HFFc6 (cell line): ENCODE data around the gene LILRA6. TPM values are rescaled to one million over a fixed set of nuclear protein-coding genes. Genes with fewer than 3 reads are reported as not detected.

Experiments used
- DNase-seq: peaks from one replicate; pipeline ENCODE4 v3.0.0-alpha.2; 2018
- H3K27ac Mint-ChIP-seq: 2 replicates; pipeline ENCODE4 v1.8.0; 2020; ENCODE audit warnings: mild to moderate bottlenecking, mixed read lengths
- H3K27me3 Mint-ChIP-seq: 2 replicates; pipeline ENCODE4 v1.8.0; 2021; ENCODE audit warnings: mild to moderate bottlenecking, moderate library complexity, mixed read lengths; ENCODE audit not compliant: insufficient read depth
- H3K36me3 Mint-ChIP-seq: 2 replicates; pipeline ENCODE4 v1.8.0; 2021; ENCODE audit warnings: low read depth, mixed read lengths
- H3K4me1 Mint-ChIP-seq: 2 replicates; pipeline ENCODE4 v1.8.0; 2020; ENCODE audit warnings: low read depth, mixed read lengths
- H3K4me3 Mint-ChIP-seq: 2 replicates; pipeline ENCODE4 v1.8.0; 2020; ENCODE audit warnings: mild to moderate bottlenecking, moderate library complexity, mixed read lengths
- H3K9me3 Mint-ChIP-seq: 2 replicates; pipeline ENCODE4 v1.8.0; 2020; ENCODE audit warnings: mild to moderate bottlenecking, mixed read lengths
- total RNA-seq, 6 experiments: library from RNA; stranded (reverse); fragmentation: NEBNext Ultra II Directional; extraction: Animal tissue kit (Norgen Biotek cat#: 25700); gene quantifications; 2 replicates in 1 of 6; 3 replicates in 5 of 6; pipeline ENCODE4 v1.2.3, GENCODE V29; 2021
- TF ChIP-seq, protein P1 (sequence below): fragments of 200-600 bp; sonication (generic); IDR thresholded peaks from 2 replicates; pipeline ENCODE4 v1.5.0; 2021; ENCODE audit warnings: antibody characterized with exemption, mild to moderate bottlenecking

Gene LILRA6
- total RNA-seq, 6 experiments from 2014 or later, result not detected

DNA sequence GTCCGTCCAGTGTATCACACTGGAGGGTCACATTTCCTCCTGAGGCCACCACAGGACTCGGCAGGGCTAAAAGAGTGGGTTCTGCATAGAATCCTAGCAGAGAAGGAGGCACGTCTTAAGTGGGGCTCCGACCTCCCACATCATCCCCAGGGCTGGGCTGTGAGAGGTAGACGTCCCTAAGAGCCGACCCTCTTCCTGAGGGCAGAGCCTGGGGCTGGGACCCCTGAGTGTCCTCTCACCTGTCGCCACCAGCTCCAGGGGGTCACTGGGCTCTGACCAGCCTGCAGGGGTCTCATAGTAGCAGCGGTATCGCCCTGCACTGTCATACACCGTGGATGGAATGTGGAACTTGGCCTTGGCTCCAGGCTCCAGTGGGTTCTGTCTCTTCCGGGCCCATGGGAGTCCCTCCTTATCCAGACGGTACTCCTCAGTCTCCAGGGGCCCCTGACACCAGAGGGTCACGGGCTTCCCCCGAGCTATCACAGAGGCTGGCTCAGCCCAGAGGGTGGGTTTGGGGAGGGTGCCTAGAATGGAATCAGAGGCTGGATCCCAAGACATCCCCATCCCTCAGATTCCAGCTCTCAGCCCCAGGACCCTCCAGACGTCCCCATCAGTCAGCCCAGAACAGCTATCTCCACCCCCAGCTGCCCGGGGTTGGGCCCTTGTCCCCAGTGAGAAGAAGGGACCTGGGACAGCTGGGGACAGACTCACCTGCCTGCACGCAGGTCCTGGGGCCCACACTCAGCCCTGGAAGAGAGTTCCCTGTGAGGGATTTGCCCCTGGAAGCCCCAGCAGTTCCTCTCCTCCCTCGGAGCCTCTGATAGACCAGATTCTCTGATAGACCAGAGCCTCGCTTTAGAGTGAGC is 13.9 kb upstream of the LILRA6 start:
- DNase-seq, result no peak

DNA sequence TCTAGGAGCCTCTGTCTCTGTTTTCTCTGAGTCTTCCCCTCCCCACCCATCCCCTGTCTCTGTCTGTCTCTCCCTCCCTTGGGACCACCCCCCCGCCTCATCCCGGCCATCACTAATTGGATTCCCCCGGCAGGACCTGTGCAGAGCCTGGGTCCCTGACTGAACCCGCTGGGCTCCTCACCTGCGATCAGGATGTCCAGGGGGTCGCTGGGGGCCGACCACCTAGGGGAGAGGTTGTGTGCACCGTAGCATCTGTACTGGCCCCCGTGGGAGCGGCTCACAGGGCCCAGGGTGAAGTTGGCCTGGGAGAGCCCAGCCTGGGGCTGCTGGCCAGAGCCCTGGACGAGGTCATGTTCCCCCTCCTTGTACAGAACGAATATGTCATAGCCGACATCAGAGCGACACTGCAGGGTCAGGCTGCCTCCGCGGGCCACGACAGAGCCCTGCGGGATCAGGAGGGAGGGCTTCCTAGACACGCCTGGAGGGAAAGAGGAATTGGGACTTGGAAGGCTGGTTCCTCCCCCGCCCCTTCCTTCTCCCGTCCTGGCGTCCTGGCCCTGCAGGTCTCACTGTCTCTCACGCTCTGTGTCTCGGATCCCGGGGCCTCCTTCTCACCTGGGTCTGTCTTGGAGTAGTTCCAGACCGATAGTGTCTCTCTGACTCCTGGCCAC is 12.7 kb upstream of the LILRA6 start:
- H3K4me3 Mint-ChIP-seq, result no peak overlapping the region
- no peaks in the 10 kb centered on the region for H3K36me3 Mint-ChIP-seq
- no peak for DNase-seq
- H3K4me1 Mint-ChIP-seq, result no peaks in the 10 kb centered on the region
- TF ChIP-seq, protein P1, sequence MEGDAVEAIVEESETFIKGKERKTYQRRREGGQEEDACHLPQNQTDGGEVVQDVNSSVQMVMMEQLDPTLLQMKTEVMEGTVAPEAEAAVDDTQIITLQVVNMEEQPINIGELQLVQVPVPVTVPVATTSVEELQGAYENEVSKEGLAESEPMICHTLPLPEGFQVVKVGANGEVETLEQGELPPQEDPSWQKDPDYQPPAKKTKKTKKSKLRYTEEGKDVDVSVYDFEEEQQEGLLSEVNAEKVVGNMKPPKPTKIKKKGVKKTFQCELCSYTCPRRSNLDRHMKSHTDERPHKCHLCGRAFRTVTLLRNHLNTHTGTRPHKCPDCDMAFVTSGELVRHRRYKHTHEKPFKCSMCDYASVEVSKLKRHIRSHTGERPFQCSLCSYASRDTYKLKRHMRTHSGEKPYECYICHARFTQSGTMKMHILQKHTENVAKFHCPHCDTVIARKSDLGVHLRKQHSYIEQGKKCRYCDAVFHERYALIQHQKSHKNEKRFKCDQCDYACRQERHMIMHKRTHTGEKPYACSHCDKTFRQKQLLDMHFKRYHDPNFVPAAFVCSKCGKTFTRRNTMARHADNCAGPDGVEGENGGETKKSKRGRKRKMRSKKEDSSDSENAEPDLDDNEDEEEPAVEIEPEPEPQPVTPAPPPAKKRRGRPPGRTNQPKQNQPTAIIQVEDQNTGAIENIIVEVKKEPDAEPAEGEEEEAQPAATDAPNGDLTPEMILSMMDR, result no peak
- no peaks in the 10 kb centered on the region for H3K9me3 Mint-ChIP-seq
- no peak overlapping the region for H3K27ac Mint-ChIP-seq
- H3K27me3 Mint-ChIP-seq, result peaks cover 57% of the 10 kb centered on the region

More for the DNA sequence above, 13.9 kb upstream of the LILRA6 start:
- H3K27me3 Mint-ChIP-seq, result peaks cover 53% of the 10 kb centered on the region
- TF ChIP-seq, protein P1, result no peak
- H3K27ac Mint-ChIP-seq, result no peak overlapping the region
- no peaks in the 10 kb centered on the region for H3K36me3 Mint-ChIP-seq
- no peak overlapping the region for H3K4me3 Mint-ChIP-seq
- H3K9me3 Mint-ChIP-seq, result no peaks in the 10 kb centered on the region
- no peaks in the 10 kb centered on the region for H3K4me1 Mint-ChIP-seq

DNA sequence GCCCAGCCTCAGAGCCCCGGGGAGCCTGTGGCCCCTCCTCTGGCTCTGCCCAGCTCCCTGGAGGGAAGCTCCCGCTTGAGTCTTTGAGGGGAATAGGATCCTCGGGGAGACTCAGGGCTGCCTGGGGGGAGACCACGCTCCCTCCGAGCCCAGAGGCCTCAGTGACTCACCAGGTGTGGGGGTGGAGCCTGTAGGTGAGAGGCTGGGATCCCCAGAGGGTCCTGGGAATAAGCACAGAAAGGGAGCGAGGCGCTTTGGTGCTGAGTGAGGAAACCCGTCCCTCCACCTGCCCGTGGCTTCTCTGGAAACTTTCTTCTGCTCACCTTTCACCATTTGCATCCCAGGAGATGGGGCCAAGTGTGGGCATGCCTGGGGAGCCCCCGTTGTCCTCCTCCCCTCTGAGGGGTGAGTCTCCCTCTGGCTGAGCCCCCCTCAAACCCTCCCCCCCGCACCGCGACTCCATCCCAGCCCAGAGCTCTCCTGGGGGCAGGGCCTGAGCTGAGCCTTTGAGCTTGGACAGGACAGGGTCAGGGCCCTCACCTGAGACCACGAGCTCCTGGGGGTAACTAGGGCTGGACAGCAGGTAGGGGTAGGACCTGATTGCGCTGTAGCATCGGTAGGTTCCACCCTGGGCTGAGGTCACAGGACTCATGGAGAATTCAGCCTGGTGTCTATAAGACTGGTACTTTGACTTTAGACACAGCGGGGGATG is 11.8 kb upstream of the LILRA6 start:
- Mint-ChIP-seq H3K36me3 (no peaks in the 10 kb centered on the region), H3K4me3 (no peak overlapping the region), H3K9me3 (no peaks in the 10 kb centered on the region), H3K27me3 (peaks cover 55% of the 10 kb centered on the region), H3K4me1 (no peaks in the 10 kb centered on the region), H3K27ac (no peak overlapping the region)
- DNase-seq, result no peak
- TF ChIP-seq, protein P1, result no peak

DNA sequence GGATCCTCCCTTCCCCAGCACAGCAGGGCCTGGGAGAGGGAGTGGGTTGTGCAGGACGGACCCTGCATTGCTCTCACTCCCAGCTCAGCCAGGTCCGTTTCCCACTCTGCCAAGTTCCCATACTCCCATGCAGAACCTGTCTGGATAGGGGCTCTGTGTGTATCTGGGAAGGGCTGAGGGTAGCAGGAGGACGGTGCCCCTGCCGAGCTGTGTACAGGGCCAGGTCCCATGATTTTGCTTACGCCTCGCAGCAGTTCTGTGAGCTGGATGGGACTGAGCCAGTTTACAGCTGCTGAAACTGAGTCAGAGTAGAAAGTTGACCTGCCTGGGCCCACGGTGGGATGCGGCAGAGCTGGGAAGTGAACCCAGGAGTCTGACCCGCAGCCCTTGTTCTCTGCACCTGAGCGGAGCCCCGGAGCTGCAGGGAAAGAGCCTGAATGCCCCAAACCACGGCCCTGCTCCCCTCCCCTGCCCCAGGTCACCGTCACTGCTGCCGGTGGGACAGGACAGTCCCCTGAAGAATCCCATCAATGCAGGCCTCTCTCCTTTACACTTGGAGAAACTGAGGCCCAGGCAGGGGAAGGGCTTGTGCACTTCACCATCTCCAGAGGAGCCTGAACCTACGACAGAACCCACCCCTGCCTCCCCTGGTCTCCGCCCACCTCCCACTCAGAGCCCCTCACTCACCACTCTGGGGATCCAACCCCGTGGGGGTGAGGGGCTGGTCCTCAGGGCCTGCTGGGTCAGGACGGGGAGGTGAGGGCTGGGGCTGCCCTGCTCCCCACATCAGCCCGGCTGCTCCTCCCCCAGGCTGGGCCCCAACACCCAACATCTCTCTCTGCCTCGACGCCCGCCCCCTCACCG is 11.0 kb upstream of the LILRA6 start:
- Mint-ChIP-seq H3K4me3 (no peak overlapping the region), H3K36me3 (no peaks in the 10 kb centered on the region), H3K27me3 (peaks cover 53% of the 10 kb centered on the region), H3K27ac (no peak overlapping the region), H3K9me3 (no peaks in the 10 kb centered on the region), H3K4me1 (no peaks in the 10 kb centered on the region)
- TF ChIP-seq, protein P1, result no peak
- no peak for DNase-seq

DNA sequence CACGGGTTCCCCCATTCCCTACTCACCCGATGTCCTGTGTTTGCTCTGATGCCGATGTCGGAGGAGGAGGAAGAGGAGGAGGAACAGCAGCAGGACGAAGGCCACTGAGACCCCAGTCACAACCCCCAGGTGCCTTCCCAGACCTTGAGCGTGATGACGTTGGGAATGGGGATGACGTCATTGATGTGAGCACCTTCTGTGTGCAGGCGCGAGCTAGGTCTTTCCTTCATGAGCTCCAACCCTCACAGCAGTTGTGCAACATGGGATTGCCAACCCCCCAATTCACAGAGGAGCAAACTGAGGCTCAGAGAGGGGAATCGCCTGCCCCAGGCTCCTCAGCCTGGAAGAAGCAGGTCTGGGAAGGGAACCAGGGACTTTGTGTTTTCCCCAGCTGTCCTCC is 10.3 kb upstream of the LILRA6 start:
- Mint-ChIP-seq H3K4me1 (peaks cover 6% of the 10 kb centered on the region), H3K27me3 (peaks cover 45% of the 10 kb centered on the region), H3K36me3 (no peaks in the 10 kb centered on the region), H3K9me3 (no peaks in the 10 kb centered on the region), H3K4me3 (no peak overlapping the region), H3K27ac (no peak overlapping the region)
- TF ChIP-seq, protein P1, result no peak
- DNase-seq, result no peak
